HG03175 (cell line): ENCODE measurements around the gene OXT.
A peak's percentile ranks its signal among the peaks of the same experiment; 100 is the strongest.

Experiments
- ATAC-seq: cut with Tn5 transposase; IDR thresholded peaks from one replicate; pipeline ENCODE4 v1.9.1; 2021; ENCODE audit warnings: mild to moderate bottlenecking, moderate library complexity; ENCODE audit not compliant: unreplicated experiment

OXT gene

GRCh38 chr20:3084283-3084985 is 13.0 kb downstream of the OXT start, which contains the start of gene AVP:
TSS of gene AVP (minus strand) at chr20:3084724. CDS start at chr20:3084674, 50 bp downstream.
- no peak for ATAC-seq

- ATAC-seq = no peak
These were observed 13.6 kb downstream of the OXT start for GRCh38 chr20:3084986-3085360.

- ATAC-seq = no peak
These were observed 14.2 kb downstream of the OXT start for GRCh38 chr20:3085571-3086072.

- no peak for ATAC-seq
These were observed 16.6 kb downstream of the OXT start for GRCh38 chr20:3088031-3088430.

GRCh38 chr20:3090565-3090964 is 19.1 kb downstream of the OXT start:
- no peak for ATAC-seq

GRCh38 chr20:3092611-3093379 is 21.4 kb downstream of the OXT start:
- no peak for ATAC-seq

GRCh38 chr20:3093861-3094361 is 22.5 kb downstream of the OXT start:
- no peak for ATAC-seq

- no peak for ATAC-seq
These were observed 23.6 kb downstream of the OXT start for GRCh38 chr20:3094848-3095629.

GRCh38 chr20:3100480-3100879 is 29.1 kb downstream of the OXT start:
- no peak for ATAC-seq

- no peak for ATAC-seq
These were observed 29.8 kb downstream of the OXT start for GRCh38 chr20:3101251-3101650.

- peak; percentile 74 for ATAC-seq
These were observed 30.5 kb downstream of the OXT start for GRCh38 chr20:3101737-3102574.

GRCh38 chr20:3102575-3103368 is 31.4 kb downstream of the OXT start:
- no peak for ATAC-seq

GRCh38 chr20:3103369-3104032 is 32.1 kb downstream of the OXT start:
- no peak for ATAC-seq

GRCh38 chr20:3105256-3106137 is 34.1 kb downstream of the OXT start:
- ATAC-seq = no peak

GRCh38 chr20:3106185-3106584 is 34.8 kb downstream of the OXT start:
- ATAC-seq = no peak

GRCh38 chr20:3106658-3107463 is 35.4 kb downstream of the OXT start:
- no peak for ATAC-seq

- no peak for ATAC-seq
These were observed 36.1 kb downstream of the OXT start for GRCh38 chr20:3107464-3108025.
